Activated T-cell treated with anti-CD3 and anti-CD28 coated beads for 24 hours (primary cell): ENCODE measurements around the gene GRB7.
"Not testable (repeated sequence)": the region's sequence is repeated elsewhere in the genome, so short reads cannot be mapped to it uniquely, and the experiment has no call there.

Experiments
- DNase-seq: peaks from one replicate; pipeline ENCODE4 v3.0.0-alpha.2; 2020; ENCODE audit warnings: low read depth

The GRB7 gene

DNA sequence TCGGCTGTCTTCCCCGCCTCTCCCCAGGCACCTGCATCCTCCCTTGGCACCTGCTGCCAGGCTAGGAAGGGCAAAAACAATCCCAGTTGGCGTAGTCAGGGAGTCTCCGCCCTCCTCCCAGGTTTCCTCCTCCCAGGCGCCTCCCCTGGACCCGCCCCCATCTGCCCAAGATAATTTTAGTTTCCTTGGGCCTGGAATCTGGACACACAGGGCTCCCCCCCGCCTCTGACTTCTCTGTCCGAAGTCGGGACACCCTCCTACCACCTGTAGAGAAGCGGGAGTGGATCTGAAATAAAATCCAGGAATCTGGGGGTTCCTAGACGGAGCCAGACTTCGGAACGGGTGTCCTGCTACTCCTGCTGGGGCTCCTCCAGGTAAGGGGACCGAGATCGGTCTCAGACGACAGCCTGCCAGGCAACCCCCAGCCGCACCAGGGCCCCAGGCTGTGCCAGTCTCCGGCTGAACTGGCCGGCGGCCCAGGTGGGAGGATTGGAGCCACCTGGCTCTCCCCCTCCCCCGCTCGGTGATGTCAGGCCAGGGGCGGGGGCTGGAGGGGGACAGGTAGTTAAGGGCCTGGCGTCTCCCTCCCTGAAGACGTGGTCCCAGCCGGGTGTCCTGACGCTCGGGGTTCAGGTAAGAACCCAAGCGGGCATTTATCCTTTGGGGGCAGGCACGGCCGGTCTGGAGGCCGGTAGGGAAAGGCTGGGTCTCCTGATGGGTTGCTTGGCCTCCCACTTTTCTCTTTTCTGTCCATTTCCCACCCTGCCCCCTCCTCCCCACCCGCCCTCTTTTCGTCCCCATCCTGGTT, at the start of gene GRB7:
Gene GRB7 (plus strand): TSS at position 179 of the 808 bp plus-strand sequence. CDS start 4,364 bp downstream, outside the sequence.
- no peak for DNase-seq

DNA sequence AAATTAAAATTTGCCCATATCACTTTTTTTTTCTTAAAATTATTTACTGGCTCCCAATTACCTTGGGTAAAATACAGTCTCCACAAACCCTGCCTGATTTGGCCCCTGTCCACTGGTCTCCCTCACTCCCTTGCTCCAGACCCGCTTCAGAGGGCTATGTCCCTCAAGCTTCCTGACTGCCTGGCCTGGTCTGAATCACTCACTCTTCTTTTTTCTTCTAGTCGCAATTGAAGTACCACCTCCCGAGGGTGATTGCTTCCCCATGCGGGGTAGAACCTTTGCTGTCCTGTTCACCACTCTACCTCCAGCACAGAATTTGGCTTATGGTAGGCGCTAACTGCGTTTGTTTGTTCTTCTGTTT, 49.3 kb upstream of the GRB7 start:
- no peak for DNase-seq

DNA sequence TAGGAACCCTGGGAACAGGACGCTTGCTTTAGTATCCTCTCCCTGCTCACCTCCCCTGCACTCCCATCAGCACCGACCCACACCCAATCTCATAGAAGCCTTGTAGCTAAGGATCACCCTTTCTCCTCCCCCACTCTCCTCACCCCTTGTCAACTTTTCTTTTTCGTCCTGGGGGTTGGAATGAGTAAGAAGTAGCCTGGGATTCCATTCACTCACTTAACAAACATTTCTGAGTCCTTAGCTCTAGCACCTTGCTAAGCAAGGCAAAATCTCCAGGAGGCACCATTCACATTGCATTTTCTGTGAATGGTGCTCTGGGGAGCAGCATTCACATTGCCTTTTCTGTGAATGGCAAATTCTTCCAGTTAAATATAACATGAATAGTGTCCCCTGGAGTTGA, 48.8 kb upstream of the GRB7 start:
- no peak for DNase-seq

DNA sequence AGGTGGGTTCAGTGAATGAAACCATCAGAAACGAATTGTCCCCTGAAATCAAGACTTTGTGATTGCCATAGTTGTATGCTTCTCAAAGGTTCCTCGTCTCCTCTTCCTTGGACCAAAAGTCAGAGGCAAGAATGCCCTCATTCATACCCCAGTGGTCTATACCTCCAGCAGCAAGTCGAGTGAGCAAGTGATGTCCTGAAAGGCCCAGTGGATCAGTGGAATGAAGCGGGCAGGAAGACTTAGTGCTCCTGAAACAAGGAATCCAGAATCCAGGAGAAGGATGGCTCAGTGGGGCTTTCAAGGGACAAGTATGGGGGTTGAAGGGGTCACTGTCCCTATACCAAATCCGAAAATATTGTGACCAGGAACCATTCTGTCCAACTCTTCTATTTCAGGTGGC, 43.1 kb upstream of the GRB7 start:
- DNase-seq: no peak

DNA sequence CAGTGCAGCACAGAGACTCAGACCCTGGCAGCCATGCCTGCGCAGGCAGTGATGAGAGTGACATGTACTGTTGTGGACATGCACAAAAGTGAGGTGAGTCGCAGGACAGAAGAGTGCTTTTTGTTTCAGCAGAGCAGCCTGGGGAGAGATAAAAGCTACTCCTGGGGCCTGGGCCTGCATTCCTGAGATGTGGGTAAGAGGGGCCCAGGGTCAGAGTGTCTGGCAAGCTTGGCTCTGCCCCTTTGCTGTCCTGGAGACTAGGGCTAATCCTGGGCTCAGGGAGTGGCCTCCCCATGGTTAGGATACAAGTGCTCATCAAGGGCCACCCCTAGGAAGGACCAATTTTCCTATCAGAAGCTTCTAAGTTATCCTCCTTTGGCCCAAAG, 42.7 kb upstream of the GRB7 start:
- no peak for DNase-seq

DNA sequence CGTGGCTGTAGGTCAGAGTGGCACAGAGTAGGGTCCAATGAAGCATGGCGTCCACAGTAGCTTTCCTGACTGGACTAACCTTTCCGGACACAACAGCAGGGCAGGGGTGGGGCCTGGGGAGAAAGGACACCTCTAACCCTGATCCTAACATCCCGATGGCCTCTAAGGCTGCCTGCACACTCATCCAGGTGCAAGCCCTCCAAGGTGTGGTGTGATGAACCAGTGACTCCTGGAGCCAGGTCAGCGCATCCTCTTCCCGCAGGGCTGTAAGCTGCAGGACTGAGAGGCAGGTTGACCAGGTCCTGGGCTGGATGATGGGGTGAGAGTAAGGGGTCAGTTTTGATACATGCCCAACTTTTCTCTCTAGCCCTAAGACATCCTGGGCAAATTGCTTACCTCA, 41.0 kb upstream of the GRB7 start:
- no peak for DNase-seq

DNA sequence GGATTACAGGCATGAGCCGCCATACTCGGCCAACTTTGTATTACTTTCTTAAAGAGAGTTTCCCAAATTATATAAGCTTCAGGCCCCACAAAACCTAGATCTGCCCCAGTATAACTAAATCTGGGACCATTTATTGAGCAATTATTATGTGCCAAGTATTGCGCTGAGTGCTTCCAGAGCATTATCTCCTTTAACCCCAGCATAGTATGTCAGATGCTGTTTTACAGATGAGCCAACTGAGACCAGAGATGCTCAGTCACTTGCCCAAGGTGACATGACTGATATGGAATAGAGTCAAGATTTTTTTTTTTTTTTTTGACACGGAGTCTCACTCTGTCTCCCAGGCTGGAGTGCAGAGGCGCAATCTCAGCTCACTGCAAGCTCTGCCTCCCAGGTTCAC, 39.8 kb upstream of the GRB7 start:
- no peak for DNase-seq

DNA sequence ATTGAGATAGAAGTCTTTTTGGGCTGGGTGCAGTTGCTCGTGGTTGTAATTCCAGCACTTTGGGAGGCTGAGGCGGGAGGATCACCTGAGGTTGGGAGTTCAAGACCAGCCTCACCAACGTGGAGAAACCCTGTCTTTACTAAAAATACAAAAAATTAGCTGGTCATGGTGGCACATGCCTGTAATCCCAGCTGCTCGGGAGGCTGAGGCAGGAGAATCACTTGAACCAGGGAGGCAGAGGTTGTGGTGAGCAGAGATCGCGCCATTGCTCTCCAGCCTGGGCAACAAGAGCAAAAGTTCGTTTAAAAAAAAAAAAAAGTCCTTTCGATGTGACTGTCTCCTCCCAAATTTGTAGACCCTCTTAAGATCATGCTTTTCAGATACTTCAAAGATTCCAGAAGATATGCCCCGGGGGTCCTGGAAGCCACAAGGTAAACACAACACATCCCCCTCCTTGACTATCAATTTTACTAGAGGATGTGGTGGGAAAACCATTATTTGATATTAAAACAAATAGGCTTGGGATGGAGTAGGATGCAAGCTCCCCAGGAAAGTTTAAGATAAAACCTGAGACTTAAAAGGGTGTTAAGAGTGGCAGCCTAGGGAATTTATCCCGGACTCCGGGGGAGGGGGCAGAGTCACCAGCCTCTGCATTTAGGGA, 38.5 kb upstream of the GRB7 start:
- not testable (repeated sequence) for DNase-seq

DNA sequence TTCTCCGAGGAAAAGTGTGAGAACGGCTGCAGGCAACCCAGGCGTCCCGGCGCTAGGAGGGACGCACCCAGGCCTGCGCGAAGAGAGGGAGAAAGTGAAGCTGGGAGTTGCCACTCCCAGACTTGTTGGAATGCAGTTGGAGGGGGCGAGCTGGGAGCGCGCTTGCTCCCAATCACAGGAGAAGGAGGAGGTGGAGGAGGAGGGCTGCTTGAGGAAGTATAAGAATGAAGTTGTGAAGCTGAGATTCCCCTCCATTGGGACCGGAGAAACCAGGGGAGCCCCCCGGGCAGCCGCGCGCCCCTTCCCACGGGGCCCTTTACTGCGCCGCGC, 38.0 kb upstream of the GRB7 start, which contains the start of gene ERBB2:
Gene ERBB2 (plus strand): TSS at position 247 of the 330 bp plus-strand sequence. CDS start 175 bp downstream, outside the sequence.
- DNase-seq: no peak

DNA sequence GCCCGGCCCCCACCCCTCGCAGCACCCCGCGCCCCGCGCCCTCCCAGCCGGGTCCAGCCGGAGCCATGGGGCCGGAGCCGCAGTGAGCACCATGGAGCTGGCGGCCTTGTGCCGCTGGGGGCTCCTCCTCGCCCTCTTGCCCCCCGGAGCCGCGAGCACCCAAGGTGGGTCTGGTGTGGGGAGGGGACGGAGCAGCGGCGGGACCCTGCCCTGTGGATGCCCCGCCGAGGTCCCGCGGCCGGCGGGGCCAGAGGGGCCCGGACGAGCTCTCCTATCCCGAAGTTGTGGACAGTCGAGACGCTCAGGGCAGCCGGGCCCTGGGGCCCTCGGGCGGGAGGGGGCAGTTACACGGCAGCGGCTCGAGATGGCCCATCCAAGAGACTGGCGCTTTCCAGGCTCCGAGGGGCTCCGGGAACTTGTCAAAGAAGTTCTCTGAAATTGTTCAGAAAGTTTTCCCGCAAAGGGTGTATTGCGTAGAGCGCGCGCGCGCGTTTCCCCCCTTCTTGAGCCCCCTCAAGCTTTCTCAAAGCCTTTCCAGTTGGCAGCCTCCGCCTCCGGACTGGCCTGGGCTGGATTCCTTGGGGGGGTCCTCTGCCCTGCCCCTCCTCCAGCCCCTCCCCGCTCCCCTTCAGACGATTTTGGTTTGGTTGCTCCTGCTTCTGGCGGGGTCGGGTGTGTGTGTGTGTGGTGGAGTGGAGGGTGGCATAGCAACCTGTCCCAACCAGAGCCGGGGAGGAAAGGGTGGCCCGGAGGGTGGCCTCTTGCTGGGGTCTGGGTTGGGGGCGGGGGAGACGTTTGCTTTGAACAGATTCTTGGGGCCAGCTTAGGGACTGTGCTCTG, 37.4 kb upstream of the GRB7 start:
- no peak for DNase-seq

DNA sequence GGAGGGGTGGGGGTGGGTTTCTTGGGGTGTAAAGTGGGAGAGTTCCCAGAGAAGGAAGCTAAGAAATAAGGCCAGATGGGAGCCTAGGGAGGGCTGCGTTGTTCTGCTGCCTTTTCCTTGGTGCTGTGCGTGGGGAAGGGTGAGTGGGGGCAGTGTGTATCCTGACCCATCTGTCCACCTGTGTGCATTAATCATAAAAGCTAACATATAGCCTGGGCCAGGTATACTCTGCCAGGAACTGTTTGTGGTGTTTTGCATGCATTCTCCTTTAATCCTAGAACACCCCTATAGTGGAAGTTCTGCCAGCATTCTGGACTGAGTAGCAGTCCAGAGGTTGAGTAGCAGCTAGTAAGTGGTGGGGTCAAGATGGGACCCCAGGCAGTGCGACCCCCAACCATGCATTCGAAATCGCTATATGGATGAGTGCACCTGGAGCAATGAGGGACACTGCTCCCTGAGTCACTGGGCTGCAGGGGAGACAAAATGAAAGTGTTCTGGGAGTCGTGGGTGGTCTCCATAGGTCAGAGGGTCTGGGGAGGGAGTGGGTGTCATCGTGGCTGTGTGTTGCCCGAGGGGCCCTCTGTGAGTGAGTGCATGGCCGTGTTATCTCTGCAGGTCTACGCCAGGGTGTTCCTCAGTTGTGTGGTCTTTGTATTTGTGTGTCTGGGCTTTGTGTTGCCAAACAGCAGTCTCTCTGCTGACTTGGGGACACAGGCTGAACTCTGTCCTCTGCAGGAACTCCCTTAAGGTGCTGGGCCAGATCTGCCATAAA, 36.5 kb upstream of the GRB7 start:
- DNase-seq: no peak

DNA sequence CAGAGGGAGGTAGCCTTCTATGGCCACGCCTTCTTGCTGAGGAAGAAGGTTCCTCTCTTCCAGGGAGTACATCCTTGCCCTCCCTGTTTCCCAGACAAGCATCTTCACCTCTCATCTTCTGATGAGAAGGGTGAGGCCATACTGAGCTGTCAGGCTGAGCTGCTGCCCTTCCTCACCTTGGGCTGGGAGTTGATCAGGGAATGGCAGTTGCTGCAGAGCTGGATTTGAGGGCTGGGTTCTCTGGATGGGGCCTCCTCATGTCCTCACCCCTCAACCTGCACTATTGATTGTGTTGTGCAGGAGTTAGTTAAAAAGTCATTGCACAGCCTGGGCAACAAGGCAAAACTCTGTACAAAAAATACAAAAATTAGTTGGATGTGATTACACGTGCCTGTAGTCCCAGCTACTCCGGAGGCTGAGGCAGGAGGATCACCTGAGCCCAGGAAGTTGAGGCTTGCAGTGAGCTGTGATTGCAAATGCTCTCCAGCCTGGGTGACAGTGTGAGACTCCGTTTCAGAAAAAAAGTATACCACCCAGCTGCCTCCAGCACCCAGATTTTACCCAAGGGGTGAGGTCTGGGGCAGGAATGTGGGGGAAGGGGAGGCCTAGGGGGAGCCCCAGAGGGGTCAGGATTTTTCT, 35.8 kb upstream of the GRB7 start:
- no peak for DNase-seq

DNA sequence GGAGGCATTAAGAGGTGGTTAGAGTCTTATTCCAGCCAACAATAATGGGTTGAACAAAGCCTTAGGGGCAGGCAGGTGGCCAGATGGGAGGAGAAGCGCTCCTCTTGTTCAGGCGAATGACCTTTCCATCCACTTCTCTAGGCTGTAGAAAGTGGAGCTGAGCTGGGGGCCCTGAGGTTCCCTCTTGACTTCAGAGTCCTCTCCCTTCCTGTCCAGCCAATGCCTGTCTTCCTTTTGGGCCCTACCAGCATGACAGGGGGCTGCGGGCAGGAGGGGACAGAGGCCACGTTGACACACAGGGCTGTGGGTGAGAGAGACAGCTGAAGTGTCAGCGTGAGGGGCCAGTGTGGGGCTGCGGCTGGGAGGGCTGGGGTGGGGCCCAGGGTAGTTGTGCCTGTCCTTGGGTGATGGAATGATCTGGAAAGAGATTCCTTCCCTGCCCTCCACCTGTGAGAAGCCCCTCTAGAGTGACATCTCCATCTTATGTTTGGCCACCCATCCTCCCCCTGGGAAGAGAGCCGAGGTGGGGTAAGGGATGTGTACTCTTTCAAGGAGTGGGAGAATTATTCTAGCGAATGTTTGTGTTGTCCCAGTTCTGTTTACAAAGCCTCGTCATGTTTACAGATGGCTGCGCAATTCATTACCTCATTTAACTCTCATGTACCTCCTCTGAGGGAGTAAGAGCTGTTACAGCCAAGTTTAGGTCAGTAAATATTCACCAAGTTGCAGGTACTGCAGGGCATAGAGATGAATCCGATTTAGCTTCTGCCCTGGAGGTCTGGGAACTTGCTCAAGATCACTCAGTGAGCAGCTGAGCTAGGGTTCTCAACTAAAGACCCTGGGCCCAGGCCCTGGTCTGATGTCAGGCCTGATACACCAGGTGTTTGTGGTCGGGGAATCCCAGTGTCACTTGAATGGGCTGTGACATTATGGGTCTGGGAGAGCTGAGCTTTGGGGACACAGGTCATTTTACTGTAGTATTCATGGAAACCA, 34.5 kb upstream of the GRB7 start:
- no peak for DNase-seq

DNA sequence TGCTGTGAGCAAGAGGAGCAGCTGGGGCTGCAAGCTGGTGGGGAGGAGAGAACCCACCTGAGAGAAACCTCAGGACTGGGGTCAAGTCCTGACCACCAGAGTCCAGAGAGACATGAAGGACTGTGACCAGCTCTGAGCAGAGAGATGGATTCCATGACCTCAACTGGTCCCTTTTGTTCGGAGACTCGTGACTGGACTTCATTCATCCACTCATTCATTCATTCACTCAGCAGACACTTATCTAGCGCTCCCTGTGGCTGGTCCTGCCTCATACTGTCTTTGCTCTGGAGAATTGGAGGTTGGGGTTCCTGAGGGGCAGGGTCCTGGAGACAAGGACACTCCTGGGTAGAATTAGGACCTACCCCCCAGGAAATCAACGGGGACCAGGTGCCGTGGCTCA, 33.8 kb upstream of the GRB7 start:
- no peak for DNase-seq

DNA sequence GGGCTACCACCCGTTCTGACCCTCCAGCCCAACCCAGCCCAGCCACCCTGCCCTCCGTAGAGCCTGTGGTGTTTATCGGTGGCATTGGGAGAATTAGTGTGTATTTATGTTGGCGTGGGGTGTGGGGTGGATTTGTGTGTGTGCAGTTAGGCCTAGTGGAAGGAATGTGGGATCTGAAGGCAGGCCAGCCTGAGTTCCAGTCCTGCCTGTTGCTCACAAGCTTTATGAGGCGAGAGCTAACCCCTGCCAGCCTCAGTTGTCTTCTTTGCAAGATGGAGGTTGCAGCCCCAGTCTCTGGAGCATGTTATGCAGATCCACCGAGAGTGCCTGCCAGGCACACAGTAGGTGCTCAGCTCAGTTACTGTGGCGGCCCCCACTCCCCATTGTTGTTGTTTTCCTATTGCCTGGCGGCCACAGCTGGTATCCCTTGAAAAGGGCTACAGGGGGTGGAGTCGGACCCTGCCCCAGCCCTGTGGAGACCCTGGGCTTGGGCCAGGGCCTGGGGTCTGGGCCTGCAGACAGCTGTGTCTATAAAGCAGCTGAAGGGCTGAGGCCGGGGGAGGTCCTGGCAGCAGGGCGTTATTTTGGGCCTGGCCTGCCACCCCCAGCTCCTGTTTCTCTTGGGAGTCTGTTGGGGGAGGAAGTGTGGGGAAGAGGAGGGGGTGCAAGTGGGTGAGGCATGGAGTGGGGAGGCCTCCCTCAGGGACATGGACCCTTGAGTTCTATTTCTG, 32.8 kb upstream of the GRB7 start:
- no peak for DNase-seq

DNA sequence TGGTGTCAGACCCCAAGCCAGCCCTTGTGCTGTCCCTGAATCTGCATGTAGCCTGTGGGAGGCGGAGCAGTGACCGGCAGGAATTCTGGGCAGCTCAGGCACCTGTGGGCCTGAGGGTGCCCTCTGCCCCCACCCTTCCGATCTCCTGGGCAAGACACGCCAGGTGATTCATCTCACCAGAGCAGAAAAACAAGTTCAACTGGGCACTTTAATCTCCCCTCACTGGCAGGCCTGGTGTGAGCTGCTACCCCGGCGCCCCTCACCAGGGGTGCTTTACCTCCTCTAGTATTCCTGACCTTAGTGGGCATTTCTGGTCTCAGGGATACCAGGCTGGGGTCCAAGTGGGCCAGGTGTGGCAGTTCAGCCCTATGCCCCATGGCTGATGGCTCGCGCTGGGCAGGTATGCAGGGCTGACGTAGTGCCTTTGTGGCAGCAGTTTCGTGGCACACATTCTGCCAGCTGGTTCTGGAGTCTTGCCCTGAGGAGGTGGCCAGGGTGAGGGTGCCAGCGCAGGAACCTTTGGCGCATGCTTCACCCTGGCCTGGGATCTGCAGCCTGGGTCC, 31.9 kb upstream of the GRB7 start:
- DNase-seq: no peak

DNA sequence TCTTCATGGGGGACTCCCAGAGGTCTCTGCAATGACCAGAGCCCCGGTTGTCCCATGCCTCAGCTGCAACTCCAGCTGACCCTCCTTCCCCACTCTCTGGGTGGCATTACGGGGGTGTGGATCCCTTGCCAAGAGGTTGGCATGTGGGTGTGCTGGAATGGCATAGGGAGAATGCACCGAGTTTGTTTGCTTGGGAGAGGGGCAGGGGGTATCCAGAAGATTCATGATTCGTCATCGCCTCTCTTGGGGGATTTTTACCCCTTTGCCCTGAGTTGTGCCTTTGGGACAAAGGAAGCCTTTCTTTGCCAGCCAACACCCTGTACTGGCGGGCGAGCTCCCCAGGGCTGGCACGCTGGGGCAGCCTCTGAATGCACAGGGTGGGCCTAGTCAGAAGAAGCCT, 31.4 kb upstream of the GRB7 start:
- DNase-seq: no peak

DNA sequence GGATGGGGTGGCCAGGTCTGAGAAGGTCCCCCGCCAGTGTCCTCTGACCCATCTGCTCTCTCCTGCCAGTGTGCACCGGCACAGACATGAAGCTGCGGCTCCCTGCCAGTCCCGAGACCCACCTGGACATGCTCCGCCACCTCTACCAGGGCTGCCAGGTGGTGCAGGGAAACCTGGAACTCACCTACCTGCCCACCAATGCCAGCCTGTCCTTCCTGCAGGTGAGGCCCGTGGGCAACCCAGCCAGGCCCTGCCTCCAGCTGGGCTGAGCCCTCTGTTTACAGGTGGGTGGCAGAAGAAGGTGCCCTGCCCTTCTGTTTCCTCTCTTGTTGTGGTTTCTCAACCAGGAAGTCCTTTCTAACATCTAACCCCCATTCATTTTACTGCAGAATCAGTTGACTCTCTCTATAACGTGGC, 30.8 kb upstream of the GRB7 start:
- no peak for DNase-seq

DNA sequence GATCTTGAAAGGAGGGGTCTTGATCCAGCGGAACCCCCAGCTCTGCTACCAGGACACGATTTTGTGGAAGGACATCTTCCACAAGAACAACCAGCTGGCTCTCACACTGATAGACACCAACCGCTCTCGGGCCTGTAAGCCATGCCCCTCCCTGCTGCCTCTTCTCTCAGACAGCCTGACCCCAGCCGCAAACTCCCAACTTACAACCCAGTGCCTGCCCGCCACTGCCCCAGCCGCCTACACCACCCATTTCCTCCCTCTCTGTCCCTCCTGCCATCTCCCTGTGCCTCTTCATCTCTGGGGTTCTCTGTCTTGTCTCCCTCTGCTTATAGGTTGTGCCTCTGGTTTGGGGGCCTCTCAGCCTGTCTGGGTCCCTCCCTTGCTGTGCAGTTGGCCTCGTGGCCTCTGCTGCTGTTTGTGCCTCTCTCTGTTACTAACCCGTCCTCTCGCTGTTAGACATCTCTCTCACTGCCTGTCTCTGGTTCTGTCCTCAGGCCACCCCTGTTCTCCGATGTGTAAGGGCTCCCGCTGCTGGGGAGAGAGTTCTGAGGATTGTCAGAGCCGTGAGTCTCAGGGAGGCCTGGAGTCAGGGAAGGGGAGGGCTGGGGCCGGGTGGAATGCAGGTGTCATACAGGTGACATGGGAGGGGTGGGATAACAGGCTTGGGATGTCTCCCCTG, 28.3 kb upstream of the GRB7 start:
- no peak for DNase-seq
